Activated T-cell treated with anti-CD3 and anti-CD28 coated beads for 48 hours (primary cell): Measurements from ENCODE around the gene CPSF3.
"Not testable (repeated sequence)": the region's sequence is repeated elsewhere in the genome, so short reads cannot be mapped to it uniquely, and the experiment has no call there.

Source experiments
- DNase-seq: peaks from one replicate; pipeline ENCODE4 v3.0.0-alpha.2; 2020; ENCODE audit warnings: low read depth

CPSF3 gene

GRCh38 chr2:9466147-9466683 is 42.8 kb downstream of the CPSF3 start:
- DNase-seq, result no peak

GRCh38 chr2:9467687-9468086 is 44.2 kb downstream of the CPSF3 start:
- no peak for DNase-seq

GRCh38 chr2:9471206-9471605 is 47.8 kb downstream of the CPSF3 start:
- DNase-seq, result no peak

- DNase-seq, result no peak
These were observed 49.1 kb downstream of the CPSF3 start for GRCh38 chr2:9472511-9472910.

GRCh38 chr2:9473308-9473984 is 50.0 kb downstream of the CPSF3 start:
- no peak for DNase-seq

- peak; percentile 51 for DNase-seq
These were observed 50.5 kb downstream of the CPSF3 start for GRCh38 chr2:9473985-9474360.

- peak; percentile 66 for DNase-seq
These were observed 51.1 kb downstream of the CPSF3 start, which contains the start of gene IAH1 for GRCh38 chr2:9474361-9475057. Gene IAH1, plus strand, starts transcription at chr2:9474551. Its CDS starts 16 bp downstream, at chr2:9474567.

GRCh38 chr2:9477914-9478313 is 54.5 kb downstream of the CPSF3 start:
- no peak for DNase-seq

- no peak for DNase-seq
These were observed 55.1 kb downstream of the CPSF3 start for GRCh38 chr2:9478526-9478925.

- no peak for DNase-seq
These were observed 56.7 kb downstream of the CPSF3 start for GRCh38 chr2:9480157-9480556.

- no peak for DNase-seq
These were observed 59.7 kb downstream of the CPSF3 start for GRCh38 chr2:9483107-9483506.

GRCh38 chr2:9484533-9484932 is 61.1 kb downstream of the CPSF3 start:
- DNase-seq, result no peak

- DNase-seq, result no peak
These were observed 65.4 kb downstream of the CPSF3 start for GRCh38 chr2:9488583-9489547.

- DNase-seq, result no peak
These were observed 67.3 kb downstream of the CPSF3 start for GRCh38 chr2:9490789-9491188.

- DNase-seq, result no peak
These were observed 69.5 kb downstream of the CPSF3 start for GRCh38 chr2:9492927-9493326.

GRCh38 chr2:9493478-9493877 is 70.0 kb downstream of the CPSF3 start:
- DNase-seq, result no peak

GRCh38 chr2:9494081-9494480 is 70.6 kb downstream of the CPSF3 start:
- no peak for DNase-seq

GRCh38 chr2:9497017-9497416 is 73.6 kb downstream of the CPSF3 start:
- no peak for DNase-seq

- DNase-seq, result no peak
These were observed 74.8 kb downstream of the CPSF3 start for GRCh38 chr2:9498210-9498609.

- DNase-seq, result no peak
These were observed 85.5 kb downstream of the CPSF3 start for GRCh38 chr2:9508931-9509330.

- DNase-seq, result not testable (repeated sequence)
These were observed 90.5 kb downstream of the CPSF3 start for GRCh38 chr2:9513946-9514345.

GRCh38 chr2:9517118-9517782 is 93.8 kb downstream of the CPSF3 start:
- no peak for DNase-seq
